OCI-LY1 (cell line): ENCODE data around the gene EPHA4.

Experiments
- H2AFZ ChIP-seq: fragments of 200-600 bp; sonication (generic), shearing (Covaris generic); 2 replicates; pipeline ENCODE4 v1.6.0; 2014; ENCODE audit warnings: antibody characterized with exemption, mild to moderate bottlenecking, low read length
- H3F3A ChIP-seq: fragments of 200-600 bp; sonication (generic), shearing (Covaris generic); 2 replicates; pipeline ENCODE4 v1.6.0; 2014; ENCODE audit warnings: mild to moderate bottlenecking, antibody characterized with exemption, low read length, moderate library complexity; ENCODE audit not compliant: insufficient read depth
- H3K27ac ChIP-seq: fragments of 200-600 bp; sonication (generic); 2 replicates; pipeline ENCODE4 v1.5.1; 2014; ENCODE audit warnings: low read length, mixed run types, mild to moderate bottlenecking, low read depth; ENCODE audit not compliant: poor library complexity, severe bottlenecking
- H3K27me3 ChIP-seq: fragments of 200-600 bp; sonication (generic); 2 replicates; pipeline ENCODE4 v1.6.0; 2014; ENCODE audit warnings: antibody characterized with exemption, mild to moderate bottlenecking, low read length, moderate library complexity; ENCODE audit not compliant: insufficient read depth
- H3K36me3 ChIP-seq: fragments of 200-600 bp; sonication (generic); 2 replicates; pipeline ENCODE4 v1.6.1; 2014; ENCODE audit warnings: mild to moderate bottlenecking, antibody characterized with exemption, low read length, moderate library complexity, mixed read lengths; ENCODE audit not compliant: insufficient read depth
- H3K4me1 ChIP-seq: fragments of 200-600 bp; sonication (generic); 2 replicates; pipeline ENCODE4 v1.5.1; 2014; ENCODE audit warnings: mild to moderate bottlenecking, low read length, moderate library complexity; ENCODE audit not compliant: insufficient read depth, severe bottlenecking
- H3K4me2 ChIP-seq: fragments of 200-600 bp; sonication (generic), shearing (Covaris generic); 2 replicates; pipeline ENCODE4 v1.6.1; 2014; ENCODE audit warnings: low read length
- H3K4me3 ChIP-seq: fragments of 200-600 bp; sonication (generic); 2 replicates; pipeline ENCODE4 v1.5.1; 2014; ENCODE audit warnings: low read length, low read depth, mild to moderate bottlenecking, mixed read lengths; ENCODE audit not compliant: poor library complexity, severe bottlenecking
- H3K79me2 ChIP-seq: fragments of 200-600 bp; shearing (Covaris generic); 2 replicates; pipeline ENCODE4 v1.6.1; 2016; ENCODE audit warnings: mixed run types, low read length, mixed read lengths; ENCODE audit not compliant: insufficient read depth
- H3K9ac ChIP-seq: fragments of 200-600 bp; sonication (generic), shearing (Covaris generic); 2 replicates; pipeline ENCODE4 v1.6.1; 2014; ENCODE audit warnings: mild to moderate bottlenecking, low read length, mixed read lengths
- H3K9me2 ChIP-seq: fragments of 200-600 bp; sonication (generic), shearing (Covaris generic); 2 replicates; pipeline ENCODE4 v1.6.1; 2014; ENCODE audit warnings: low read depth, mild to moderate bottlenecking, low read length, mixed read lengths
- H3K9me3 ChIP-seq: fragments of 200-600 bp; shearing (Covaris generic); 2 replicates; pipeline ENCODE4 v1.6.1; 2014; ENCODE audit warnings: low read length, mixed read lengths
- H4K20me1 ChIP-seq: fragments of 200-600 bp; sonication (generic), shearing (Covaris generic); 2 replicates; pipeline ENCODE4 v1.6.0; 2016; ENCODE audit warnings: mild to moderate bottlenecking, low read length; ENCODE audit not compliant: insufficient read depth
- EZH2 ChIP-seq: fragments of 200-600 bp; sonication (generic), shearing (Covaris generic); IDR thresholded peaks from 2 replicates; pipeline ENCODE4 v1.8.0; 2017; ENCODE audit warnings: borderline replicate concordance, mixed run types, mild to moderate bottlenecking, antibody characterized with exemption, low read length, moderate library complexity, mixed read lengths
- TF ChIP-seq, protein P1 (sequence below): fragments of 200-600 bp; sonication (generic), shearing (Covaris generic); IDR thresholded peaks from 2 replicates; pipeline ENCODE4 v1.5.1; 2017; ENCODE audit warnings: mild to moderate bottlenecking, antibody characterized with exemption, low read length, moderate library complexity, mixed read lengths

EPHA4 gene

DNA sequence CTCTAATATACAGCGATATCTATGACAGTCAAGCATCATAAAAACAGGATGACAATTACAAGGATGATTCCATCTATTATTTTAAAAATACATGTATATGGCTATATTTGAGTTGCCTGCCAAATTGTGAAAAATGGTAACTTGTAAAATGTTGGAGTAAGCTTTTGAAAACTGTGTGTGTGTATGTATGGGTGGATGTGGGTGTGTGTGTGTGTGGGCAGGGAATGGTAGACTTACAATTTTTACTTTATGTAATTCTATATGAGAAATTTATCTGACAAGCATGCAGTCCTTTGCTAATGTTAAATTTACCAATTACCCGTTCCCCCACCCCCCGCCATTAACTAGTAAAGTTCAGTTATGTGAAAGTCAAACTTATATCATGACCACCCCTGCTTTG, 14.0 kb downstream of the EPHA4 start:
- TF ChIP-seq EZH2 = no peak
- TF ChIP-seq, protein P1, sequence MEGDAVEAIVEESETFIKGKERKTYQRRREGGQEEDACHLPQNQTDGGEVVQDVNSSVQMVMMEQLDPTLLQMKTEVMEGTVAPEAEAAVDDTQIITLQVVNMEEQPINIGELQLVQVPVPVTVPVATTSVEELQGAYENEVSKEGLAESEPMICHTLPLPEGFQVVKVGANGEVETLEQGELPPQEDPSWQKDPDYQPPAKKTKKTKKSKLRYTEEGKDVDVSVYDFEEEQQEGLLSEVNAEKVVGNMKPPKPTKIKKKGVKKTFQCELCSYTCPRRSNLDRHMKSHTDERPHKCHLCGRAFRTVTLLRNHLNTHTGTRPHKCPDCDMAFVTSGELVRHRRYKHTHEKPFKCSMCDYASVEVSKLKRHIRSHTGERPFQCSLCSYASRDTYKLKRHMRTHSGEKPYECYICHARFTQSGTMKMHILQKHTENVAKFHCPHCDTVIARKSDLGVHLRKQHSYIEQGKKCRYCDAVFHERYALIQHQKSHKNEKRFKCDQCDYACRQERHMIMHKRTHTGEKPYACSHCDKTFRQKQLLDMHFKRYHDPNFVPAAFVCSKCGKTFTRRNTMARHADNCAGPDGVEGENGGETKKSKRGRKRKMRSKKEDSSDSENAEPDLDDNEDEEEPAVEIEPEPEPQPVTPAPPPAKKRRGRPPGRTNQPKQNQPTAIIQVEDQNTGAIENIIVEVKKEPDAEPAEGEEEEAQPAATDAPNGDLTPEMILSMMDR = no peak
- Histone ChIP-seq H3K9ac (no peak overlapping the region), H3K4me3 (no peak overlapping the region)

DNA sequence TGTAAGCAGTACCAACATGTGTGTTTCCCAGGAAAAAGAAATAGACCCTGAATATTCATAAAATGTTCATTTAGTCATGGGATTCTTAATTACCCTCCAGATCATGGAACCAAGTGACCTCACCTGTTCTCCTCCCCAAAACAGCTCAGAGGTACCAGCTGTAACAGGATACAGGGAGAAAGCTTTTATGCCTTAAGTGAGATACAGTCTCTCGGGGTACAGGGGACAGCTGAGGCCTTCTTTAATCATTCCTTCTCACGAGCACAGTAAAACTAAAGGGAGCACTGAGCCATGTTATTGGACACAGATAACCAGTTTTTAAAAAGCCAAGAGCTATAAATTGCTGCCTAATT, 16.6 kb downstream of the EPHA4 start:
- Histone ChIP-seq H3K27me3 (no peaks in the 10 kb centered on the region), H3K4me3 (no peak overlapping the region), H3K27ac (no peak overlapping the region), H3K9me2 (no peaks in the 10 kb centered on the region), H3K9ac (no peak overlapping the region), H3K79me2 (no peaks in the 10 kb centered on the region), H3K9me3 (no peaks in the 10 kb centered on the region), H3F3A (no peaks in the 10 kb centered on the region), H3K36me3 (no peaks in the 10 kb centered on the region), H3K4me1 (no peaks in the 10 kb centered on the region), H3K4me2 (no peak overlapping the region), H4K20me1 (no peaks in the 10 kb centered on the region), H2AFZ (no peak overlapping the region)
- TF ChIP-seq EZH2 = no peak
- TF ChIP-seq, protein P1 = no peak

More for the DNA sequence above, 14.0 kb downstream of the EPHA4 start:
- Histone ChIP-seq H3K9me3 (no peaks in the 10 kb centered on the region), H3K4me1 (no peaks in the 10 kb centered on the region), H3K4me2 (no peak overlapping the region), H3K27ac (no peak overlapping the region), H3K36me3 (no peaks in the 10 kb centered on the region), H3F3A (no peaks in the 10 kb centered on the region), H2AFZ (no peak overlapping the region), H3K9me2 (no peaks in the 10 kb centered on the region), H4K20me1 (no peaks in the 10 kb centered on the region), H3K27me3 (no peaks in the 10 kb centered on the region), H3K79me2 (no peaks in the 10 kb centered on the region)

DNA sequence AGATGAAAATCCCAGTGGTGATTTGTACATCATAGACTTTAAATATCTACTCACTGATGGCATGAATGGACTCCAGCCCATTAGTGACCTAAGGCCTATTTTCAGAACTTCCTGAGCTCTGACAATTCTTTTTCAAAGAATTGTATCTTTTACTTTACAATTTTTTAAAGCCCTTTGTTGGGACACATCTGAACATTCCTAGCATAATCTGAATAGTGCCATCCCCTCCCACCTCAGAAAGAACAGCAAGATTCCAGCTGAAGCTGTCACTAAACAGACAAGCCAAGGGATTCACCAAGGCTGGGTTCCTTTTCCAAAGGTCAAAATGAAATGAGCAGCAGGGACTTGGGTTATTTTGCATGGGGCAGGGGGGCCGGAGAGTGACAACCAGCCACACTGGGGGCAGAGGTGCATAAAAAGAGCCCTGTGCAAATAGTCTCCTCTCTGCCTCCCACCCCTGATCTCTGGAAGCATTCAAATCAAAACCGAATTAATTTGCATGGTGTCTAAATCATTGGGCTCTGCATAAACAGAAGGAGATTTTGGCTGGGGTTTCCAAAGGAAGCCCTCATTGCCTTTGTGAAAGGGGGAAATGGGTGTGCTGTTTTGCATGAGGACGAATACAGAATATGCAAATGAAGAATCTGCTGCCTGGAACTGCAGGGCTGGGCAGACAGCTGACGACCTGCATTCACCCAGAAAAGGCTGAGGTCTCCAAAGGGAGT, 17.2 kb downstream of the EPHA4 start:
- no peaks in the 10 kb centered on the region for H3K79me2 ChIP-seq
- no peak overlapping the region for H3K4me2 ChIP-seq
- no peak overlapping the region for H3K9ac ChIP-seq

More for the DNA sequence above, 17.2 kb downstream of the EPHA4 start:
- no peaks in the 10 kb centered on the region for H3K4me1 ChIP-seq
- no peak overlapping the region for H3K4me3 ChIP-seq
- H4K20me1 ChIP-seq = no peaks in the 10 kb centered on the region
- no peak overlapping the region for H3K27ac ChIP-seq
- no peak overlapping the region for H2AFZ ChIP-seq
- H3K27me3 ChIP-seq = no peaks in the 10 kb centered on the region
- TF ChIP-seq, protein P1 = no peak
- no peak for TF ChIP-seq EZH2
- H3K9me2 ChIP-seq = no peaks in the 10 kb centered on the region
- H3F3A ChIP-seq = no peaks in the 10 kb centered on the region
- no peaks in the 10 kb centered on the region for H3K9me3 ChIP-seq
- no peaks in the 10 kb centered on the region for H3K36me3 ChIP-seq
